Vagina (tissue), 2 donors: ENCODE data around the gene LPP.

Experiments used
- POLR2A ChIP-seq, 2 donors: fragments of 450-650 bp; IDR thresholded peaks; one replicate each; pipeline ENCODE4 v1.6.1; 2017; ENCODE audit warnings: antibody characterized with exemption in 2 of 2, mild to moderate bottlenecking in 2 of 2, moderate library complexity in 2 of 2
- TF ChIP-seq, protein P1 (sequence below), 3 experiments: fragments of 450-650 bp in 2 of 3; fragments of 200-600 bp in 1 of 3; sonication (generic) in 1 of 3; IDR thresholded peaks; one replicate each; pipeline ENCODE4 v1.5.1; 2017 to 2019; ENCODE audit warnings: antibody characterized with exemption in 3 of 3, mild to moderate bottlenecking in 2 of 3, moderate library complexity in 2 of 3

DNA sequence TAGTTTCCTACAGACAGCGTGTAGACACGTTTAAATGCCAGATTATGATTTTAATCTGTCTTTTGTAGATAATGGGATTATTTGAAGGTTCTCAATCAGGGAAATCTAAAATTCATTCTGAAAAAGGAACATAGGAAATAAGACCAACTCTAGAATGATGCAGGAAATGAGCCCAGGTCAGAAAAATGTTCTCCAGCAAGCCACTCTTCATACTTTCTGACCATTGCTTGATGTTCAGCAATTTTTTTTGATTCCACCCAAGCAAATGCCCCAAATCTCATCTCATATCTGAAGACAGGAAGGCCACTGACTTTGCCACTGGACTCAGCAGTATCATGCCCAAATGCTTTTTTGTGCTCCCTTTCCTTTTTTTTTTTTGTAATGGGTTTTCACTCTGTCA is 373.4 kb downstream of the LPP start:
- TF ChIP-seq, protein P1, sequence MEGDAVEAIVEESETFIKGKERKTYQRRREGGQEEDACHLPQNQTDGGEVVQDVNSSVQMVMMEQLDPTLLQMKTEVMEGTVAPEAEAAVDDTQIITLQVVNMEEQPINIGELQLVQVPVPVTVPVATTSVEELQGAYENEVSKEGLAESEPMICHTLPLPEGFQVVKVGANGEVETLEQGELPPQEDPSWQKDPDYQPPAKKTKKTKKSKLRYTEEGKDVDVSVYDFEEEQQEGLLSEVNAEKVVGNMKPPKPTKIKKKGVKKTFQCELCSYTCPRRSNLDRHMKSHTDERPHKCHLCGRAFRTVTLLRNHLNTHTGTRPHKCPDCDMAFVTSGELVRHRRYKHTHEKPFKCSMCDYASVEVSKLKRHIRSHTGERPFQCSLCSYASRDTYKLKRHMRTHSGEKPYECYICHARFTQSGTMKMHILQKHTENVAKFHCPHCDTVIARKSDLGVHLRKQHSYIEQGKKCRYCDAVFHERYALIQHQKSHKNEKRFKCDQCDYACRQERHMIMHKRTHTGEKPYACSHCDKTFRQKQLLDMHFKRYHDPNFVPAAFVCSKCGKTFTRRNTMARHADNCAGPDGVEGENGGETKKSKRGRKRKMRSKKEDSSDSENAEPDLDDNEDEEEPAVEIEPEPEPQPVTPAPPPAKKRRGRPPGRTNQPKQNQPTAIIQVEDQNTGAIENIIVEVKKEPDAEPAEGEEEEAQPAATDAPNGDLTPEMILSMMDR (IDR thresholded peaks at IDR 0.05) = no peak
- TF ChIP-seq POLR2A (IDR thresholded peaks at IDR 0.05) = no peak
